Urinary bladder (tissue), 4 donors: ENCODE results near the gene ZBTB22. TPM values are rescaled to one million over a fixed set of nuclear protein-coding genes. Genes with fewer than 3 reads are reported as not detected.

Experiments used
- DNase-seq: peaks from one replicate; pipeline ENCODE4 v3.0.0-alpha.2; 2015; ENCODE audit errors: extremely low spot score
- H3K27ac ChIP-seq: one replicate; pipeline ENCODE4 v1.5.1; 2013; ENCODE audit warnings: low read depth, mild to moderate bottlenecking, moderate library complexity
- H3K36me3 ChIP-seq: one replicate; pipeline ENCODE4 v1.6.1; 2013; ENCODE audit warnings: mild to moderate bottlenecking, moderate library complexity; ENCODE audit not compliant: insufficient read depth
- H3K4me1 ChIP-seq: one replicate; pipeline ENCODE4 v1.6.1; 2013; ENCODE audit warnings: mild to moderate bottlenecking, moderate library complexity; ENCODE audit not compliant: insufficient read depth
- H3K4me3 ChIP-seq: one replicate; pipeline ENCODE4 v1.5.1; 2013; ENCODE audit warnings: low read depth, low read length
- WGBS: extraction: QIAGEN DNeasy Blood & Tissue Kit; methylation state at CpG from one replicate; pipeline ENCODE4 v1.1.7; 2013; 5-methylcytosine and 5-hydroxymethylcytosine counted together
- polyA plus RNA-seq: library from polyadenylated mRNA; stranded (reverse); fragments of 200-250 nt; gene quantifications from one replicate; pipeline ENCODE4 v1.2.3, GENCODE V29; 2013
- total RNA-seq: library from RNA; depleted of rRNA; stranded (reverse); fragments of >200 nt; gene quantifications from one replicate; pipeline ENCODE4 v1.2.3, GENCODE V29; 2014
- donor health status: healthy with polysubstance abuse.
- donor health status: healthy.

Gene ZBTB22
- total and polyA plus RNA-seq, 2 donors = 15.8 to 21.4 TPM

DNA sequence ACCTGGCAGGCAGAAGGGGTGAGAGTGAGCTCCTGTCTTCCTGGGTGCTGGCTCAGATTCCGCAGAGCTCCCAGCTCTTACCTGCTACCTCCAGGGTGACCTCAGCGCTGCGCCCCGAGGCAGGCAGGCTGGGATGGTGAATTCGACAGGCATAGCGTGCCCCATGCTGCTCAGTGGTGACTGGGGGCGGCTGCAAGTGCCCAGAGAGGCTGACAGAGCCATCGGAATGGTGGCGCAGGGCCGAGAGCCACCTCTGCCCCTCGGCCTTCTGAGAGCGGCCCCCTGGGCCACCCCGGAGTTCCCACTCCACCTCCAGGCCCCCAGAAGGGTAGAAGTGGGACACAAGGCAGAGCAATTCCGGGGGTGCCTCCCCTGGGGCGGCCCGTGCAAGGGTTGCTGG, 13.3 kb downstream of the ZBTB22 start:
- WGBS = 86% methylated on average over 16 of the region's 16 CpGs
- no peak overlapping the region for H3K4me3 ChIP-seq
- no peak for DNase-seq

DNA sequence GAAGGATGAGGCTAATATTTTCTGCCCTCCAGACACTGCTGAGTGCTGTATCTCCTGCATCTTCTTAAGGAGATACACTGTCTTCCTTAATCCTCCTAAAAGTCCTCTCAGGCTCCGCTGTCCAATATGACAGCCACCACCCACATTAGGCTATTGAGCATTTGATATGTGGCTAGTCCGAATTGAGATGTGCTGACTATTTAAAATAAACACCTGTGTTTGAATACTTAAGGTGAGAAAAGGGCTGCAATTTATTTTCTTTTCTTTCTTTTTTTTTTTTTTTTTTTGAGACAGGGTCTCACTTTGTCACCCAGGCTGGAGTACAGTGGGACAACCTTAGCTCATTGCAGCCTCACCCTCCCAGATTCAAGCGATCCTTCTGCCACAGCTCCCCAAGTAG, 15.7 kb downstream of the ZBTB22 start:
- 91% methylated on average over 3 of the region's 3 CpGs for WGBS
- Histone ChIP-seq H3K27ac (no peak overlapping the region), H3K36me3 (peaks cover 3% of the 10 kb centered on the region), H3K4me3 (no peak overlapping the region), H3K4me1 (no peaks in the 10 kb centered on the region)
- no peak for DNase-seq

More for the DNA sequence above, 13.3 kb downstream of the ZBTB22 start:
- Histone ChIP-seq H3K27ac (no peak overlapping the region), H3K36me3 (peaks cover 3% of the 10 kb centered on the region), H3K4me1 (no peaks in the 10 kb centered on the region)

- DNase-seq = peak; percentile 86
- WGBS = under 1% methylated on average over 54 of the region's 54 CpGs
- Histone ChIP-seq H3K4me3 (peak overlapping the region; percentile 83), H3K27ac (peak overlapping the region; percentile 92), H3K36me3 (peaks cover 3% of the 10 kb centered on the region), H3K4me1 (no peaks in the 10 kb centered on the region)
These were observed 18.2 kb downstream of the ZBTB22 start for GRCh38 chr6:33299237-33299944.

DNA sequence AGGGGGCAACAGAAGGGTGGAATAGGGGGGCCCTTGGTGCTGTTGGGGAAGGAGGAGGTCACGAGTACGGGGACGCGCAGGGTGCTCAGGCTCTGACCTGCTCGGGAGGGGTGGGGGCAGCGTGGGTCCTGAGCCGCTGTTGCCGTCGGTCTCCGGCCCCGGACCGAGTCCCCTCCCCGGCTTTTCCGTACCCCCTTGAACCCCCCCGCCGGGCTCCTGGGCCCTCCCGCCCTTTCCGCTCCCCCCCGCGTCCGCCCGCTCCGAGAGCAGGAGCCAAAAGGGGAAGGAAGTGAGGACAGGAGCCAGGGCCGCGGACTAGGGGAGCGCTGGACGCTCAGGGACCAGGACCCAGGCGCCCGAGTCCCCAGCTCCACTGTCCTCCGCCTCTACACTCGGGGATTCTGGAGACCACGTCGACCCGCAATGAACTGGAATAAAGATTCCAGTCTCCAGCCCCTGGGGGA, 18.7 kb downstream of the ZBTB22 start, which contains the start of gene RGL2:
Gene RGL2, minus strand, starts transcription at position 170 of the 464 bp plus-strand sequence. CDS start 332 bp downstream, outside the sequence.
- Histone ChIP-seq H3K4me1 (no peaks in the 10 kb centered on the region), H3K4me3 (peak within 1 kb of the TSS; percentile 83), H3K27ac (peak within 1 kb of the TSS; percentile 92), H3K36me3 (no peaks in the 10 kb centered on the region)
- WGBS = 1% methylated on average over 34 of the region's 34 CpGs
- DNase-seq = no peak

DNA sequence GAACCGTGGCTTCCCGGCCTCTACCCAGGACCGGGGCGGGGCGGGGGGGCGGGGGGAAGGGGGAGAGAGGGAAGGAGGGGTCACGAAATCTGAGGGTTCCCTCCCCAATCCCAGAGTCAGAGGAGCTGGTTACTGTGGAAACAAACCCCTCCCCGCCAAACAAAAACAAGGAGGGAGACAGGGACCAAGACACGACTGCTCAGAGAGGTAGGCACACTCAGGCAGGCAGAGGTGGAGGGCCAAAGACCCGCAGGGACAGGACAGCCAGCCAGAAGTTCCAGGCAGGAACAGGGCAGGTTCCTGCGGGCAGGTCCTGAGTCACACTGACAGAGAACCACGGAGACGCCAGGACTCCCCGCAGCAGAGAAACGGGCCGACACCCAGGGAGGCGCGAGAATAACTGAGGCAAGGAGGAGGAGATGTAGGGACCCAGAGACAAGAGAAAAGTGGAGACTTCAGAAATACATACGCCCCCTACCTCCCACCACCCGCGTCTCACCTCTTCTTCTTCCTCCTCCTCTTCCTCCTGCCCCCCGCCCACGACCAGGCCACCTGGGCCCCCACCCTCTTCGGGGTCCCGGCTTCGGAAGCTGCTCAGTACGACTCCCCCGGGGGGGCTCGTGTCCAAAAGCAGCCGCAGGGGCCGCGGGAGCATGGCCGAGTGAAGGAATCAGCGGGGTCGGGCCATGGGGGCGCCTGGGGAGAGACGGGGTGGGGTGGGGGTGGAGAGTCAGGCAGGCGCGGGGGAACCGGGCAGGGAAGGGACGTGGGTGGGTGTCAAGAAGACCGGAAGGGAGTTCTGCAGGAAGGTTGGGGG, 19.4 kb downstream of the ZBTB22 start:
- H3K36me3 ChIP-seq = no peaks in the 10 kb centered on the region
- 2% methylated on average over 42 of the region's 42 CpGs for WGBS
- H3K4me1 ChIP-seq = no peaks in the 10 kb centered on the region

GRCh38 chr6:33297406-33297955, 20.1 kb downstream of the ZBTB22 start:
- Histone ChIP-seq H3K4me1 (no peaks in the 10 kb centered on the region), H3K27ac (peak overlapping the region; percentile 88), H3K36me3 (no peaks in the 10 kb centered on the region), H3K4me3 (peak overlapping the region; percentile 83)
- no peak for DNase-seq
- WGBS = 13% methylated on average over 16 of the region's 16 CpGs

More for the DNA sequence above, 19.4 kb downstream of the ZBTB22 start:
- Histone ChIP-seq H3K27ac (peak overlapping the region; percentile 92), H3K4me3 (peak overlapping the region; percentile 83)
- peak; percentile 67 for DNase-seq

DNA sequence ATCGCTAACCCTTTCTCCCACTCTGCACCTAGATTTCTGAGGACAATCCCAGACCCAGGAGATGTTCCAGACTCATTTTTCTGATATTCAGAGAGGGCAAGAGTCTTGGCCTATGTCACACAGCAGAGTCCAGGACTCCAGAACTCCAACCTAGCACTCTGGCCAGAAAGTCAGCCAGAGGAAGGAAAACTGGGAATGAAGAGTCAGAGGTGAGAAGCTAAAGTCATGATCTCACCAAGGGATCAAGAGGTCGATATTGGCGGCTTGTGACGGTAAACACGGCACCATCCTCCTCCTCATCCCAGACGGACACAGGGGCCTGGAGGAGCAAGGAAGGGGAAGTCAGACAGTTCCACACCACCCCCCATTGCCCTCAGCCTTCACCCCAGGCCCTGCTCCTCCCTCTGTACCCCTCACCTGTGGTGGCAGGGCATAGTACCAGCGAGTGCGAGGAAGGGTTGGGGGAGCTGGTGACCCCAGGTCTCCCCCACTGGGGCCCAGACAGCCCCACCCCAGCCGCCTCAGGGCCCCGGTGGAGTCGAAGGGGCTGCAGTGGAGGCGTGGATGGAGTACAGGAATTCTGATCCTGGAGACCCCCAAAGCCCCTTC, 20.6 kb downstream of the ZBTB22 start:
- DNase-seq = no peak
- 67% methylated on average over 12 of the region's 12 CpGs for WGBS
- no peaks in the 10 kb centered on the region for H3K4me1 ChIP-seq
- peak overlapping the region; percentile 88 for H3K27ac ChIP-seq
- peak overlapping the region; percentile 83 for H3K4me3 ChIP-seq
- no peaks in the 10 kb centered on the region for H3K36me3 ChIP-seq

- Histone ChIP-seq H3K4me3 (no peak overlapping the region), H3K4me1 (no peaks in the 10 kb centered on the region), H3K36me3 (no peaks in the 10 kb centered on the region), H3K27ac (no peak overlapping the region)
- 90% methylated on average over 15 of the region's 15 CpGs for WGBS
- no peak for DNase-seq
These were observed 21.7 kb downstream of the ZBTB22 start for GRCh38 chr6:33295621-33296369.

- WGBS = 54% methylated on average over 10 of the region's 10 CpGs
- H3K4me1 ChIP-seq = no peaks in the 10 kb centered on the region
- no peaks in the 10 kb centered on the region for H3K36me3 ChIP-seq
- no peak overlapping the region for H3K27ac ChIP-seq
- no peak overlapping the region for H3K4me3 ChIP-seq
- no peak for DNase-seq
These were observed 23.3 kb downstream of the ZBTB22 start for GRCh38 chr6:33294086-33294823.

- H3K4me3 ChIP-seq = no peak overlapping the region
- H3K27ac ChIP-seq = no peak overlapping the region
- no peaks in the 10 kb centered on the region for H3K36me3 ChIP-seq
- no peaks in the 10 kb centered on the region for H3K4me1 ChIP-seq
- 88% methylated on average over 16 of the region's 16 CpGs for WGBS
- DNase-seq = no peak
These were observed 24.4 kb downstream of the ZBTB22 start for GRCh38 chr6:33292996-33293682.

- H3K4me1 ChIP-seq = no peaks in the 10 kb centered on the region
- DNase-seq = no peak
- peaks cover 5% of the 10 kb centered on the region for H3K36me3 ChIP-seq
- H3K4me3 ChIP-seq = no peak overlapping the region
- H3K27ac ChIP-seq = no peak overlapping the region
- 76% methylated on average over 7 of the region's 7 CpGs for WGBS
These were observed 27.1 kb downstream of the ZBTB22 start for GRCh38 chr6:33290459-33290858.

GRCh38 chr6:33289784-33290315, 27.7 kb downstream of the ZBTB22 start:
- peak overlapping the region; percentile 77 for H3K4me3 ChIP-seq
- no peak overlapping the region for H3K27ac ChIP-seq
- no peaks in the 10 kb centered on the region for H3K4me1 ChIP-seq
- no peak for DNase-seq
- WGBS = 3% methylated on average over 14 of the region's 14 CpGs
- H3K36me3 ChIP-seq = peaks cover 5% of the 10 kb centered on the region
